GM18870 (cell line): Measurements from ENCODE around the gene HNRNPL.

Experiments used
- ATAC-seq: cut with Tn5 transposase; IDR thresholded peaks from one replicate; pipeline ENCODE4 v1.9.1; 2021; ENCODE audit warnings: moderate library complexity; ENCODE audit not compliant: unreplicated experiment

Gene HNRNPL

DNA sequence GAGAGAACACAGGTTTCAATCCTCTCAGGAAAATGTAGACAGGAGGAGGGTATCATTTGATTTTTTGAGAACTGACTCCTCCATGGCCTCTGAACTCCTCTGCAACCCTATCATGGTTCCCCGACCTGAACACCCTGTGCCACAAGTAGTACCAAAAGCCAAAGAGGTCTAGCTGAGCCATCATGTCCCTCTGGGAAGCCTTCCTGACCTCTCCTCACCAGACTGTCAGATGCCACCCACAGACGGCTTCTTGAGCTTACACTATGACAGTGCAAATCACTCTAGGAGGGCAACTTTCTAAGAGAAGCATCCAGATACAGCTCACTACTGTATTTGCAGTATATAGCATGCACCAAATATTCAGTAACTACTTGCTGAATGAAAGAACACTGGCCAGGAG is 3.7 kb downstream of the HNRNPL start:
- no peak for ATAC-seq

DNA sequence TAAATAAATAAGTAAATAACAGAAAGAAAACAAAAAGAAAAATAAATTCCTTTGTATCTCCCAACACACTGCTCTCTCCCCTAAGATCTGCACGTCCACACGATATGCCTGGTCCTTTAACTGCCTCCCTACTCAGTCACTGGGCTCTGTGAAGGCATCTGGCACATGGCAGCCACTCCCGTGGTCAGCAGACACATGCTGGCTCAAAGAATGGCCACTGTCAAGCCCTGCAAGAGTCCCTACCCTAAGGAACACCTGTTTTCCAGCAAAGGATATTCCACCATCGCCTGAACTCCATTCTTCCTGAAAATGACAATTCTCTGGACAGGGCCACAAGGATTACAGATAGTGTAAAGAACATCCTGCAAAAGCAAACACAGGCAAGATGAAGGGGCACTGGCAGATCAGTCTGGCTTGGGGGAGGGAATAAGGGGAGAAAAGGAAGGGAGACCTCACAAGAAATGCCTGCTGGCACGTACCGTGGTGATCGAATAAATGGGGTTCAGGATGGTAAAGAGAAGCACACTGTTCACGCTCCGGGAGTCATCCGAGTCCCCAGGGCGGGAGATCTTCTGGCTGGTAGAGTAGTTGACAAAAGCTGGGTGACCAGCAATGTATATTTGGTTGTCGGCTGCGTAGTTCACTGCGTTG is 4.3 kb downstream of the HNRNPL start:
- ATAC-seq: no peak

DNA sequence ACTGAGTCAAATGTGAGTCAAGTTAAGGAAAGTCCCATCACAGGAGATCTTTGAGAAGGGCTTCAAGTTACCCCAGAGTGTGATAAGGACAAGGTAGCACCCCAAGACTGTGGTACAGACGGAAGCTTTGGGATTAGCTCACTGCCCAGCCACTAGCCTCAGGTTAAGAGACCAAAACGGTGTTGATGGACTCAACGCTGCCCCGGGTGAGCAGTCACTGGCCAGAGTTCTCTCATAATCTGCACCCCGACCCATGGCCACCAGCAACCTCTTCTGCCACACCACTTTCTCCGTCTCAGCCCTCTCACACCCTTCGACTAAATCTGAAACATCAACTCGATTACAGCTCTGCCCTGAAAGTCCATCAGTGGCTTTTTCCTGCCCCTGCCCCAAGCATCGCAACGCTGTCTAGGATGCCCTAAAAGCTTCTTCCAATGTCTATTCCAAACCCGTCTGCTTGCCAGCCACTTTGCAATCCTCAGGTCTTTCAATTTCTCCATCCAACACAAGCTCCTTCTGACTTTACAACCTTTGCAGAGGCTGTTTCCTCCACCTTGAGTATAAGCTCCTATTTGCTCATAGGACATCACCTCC is 5.6 kb downstream of the HNRNPL start:
- ATAC-seq: no peak

DNA sequence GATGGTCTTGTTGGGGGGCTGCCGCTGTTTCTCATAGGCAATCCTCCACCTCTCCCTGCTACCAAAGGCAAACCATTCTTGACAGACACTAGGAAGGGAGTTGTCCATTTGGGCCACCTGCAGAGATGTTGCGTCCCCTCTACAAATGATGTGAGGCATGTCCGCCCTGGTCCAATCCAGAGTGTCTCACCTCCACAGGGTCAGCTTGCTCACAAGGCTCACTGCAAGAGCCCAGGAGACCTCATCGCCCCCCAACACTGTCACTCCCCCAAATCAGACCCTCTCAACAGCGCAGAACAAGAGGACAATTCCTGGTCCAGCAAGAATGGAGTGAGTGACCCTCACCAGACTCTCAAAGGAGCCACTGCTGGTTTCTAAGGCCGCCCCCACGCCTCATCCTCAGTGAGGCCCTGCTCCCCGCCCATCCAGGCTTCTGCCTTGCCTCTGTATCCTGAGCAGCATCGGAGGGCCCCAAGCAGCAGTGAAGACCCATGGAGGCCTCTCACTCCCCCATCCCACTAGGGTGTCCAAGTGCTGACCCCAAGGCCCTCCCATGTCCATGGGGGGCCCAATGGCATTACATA is 6.5 kb downstream of the HNRNPL start:
- ATAC-seq: no peak

DNA sequence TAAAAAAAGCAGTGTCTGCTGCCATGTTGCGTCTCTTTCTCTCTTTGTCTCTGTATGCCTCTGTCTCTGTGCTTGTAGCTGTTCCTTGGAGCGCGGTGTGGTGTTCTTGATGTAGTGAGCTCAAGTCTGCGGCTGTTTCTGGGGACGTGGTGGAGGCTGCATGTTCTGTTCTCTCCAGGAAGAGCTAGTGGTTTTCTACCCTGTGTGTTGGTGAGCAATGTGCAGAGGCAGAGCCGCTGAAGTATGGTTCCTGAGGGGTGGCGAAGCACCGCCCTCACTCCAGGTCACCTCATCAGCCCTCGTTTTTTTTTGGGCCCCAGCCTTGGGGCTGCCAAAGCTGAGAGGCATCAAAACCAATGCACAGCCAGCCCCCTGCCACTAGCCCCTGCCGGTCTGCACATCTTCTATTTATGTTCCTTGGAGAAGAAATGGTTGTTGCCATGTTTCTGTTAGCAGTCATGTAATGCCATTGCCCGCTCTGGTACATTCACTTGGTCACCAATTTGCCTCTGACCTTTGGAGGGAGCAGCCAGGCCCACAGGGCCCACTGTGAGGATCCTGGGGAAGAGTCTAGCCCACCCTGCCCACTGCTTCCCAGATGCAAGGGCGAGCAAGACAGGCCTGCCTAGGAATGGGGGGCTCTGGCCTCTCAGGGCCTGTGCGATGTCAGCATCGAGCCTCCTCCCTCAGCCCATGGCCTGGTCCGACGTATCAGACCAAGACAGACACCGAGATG is 7.2 kb downstream of the HNRNPL start:
- no peak for ATAC-seq

DNA sequence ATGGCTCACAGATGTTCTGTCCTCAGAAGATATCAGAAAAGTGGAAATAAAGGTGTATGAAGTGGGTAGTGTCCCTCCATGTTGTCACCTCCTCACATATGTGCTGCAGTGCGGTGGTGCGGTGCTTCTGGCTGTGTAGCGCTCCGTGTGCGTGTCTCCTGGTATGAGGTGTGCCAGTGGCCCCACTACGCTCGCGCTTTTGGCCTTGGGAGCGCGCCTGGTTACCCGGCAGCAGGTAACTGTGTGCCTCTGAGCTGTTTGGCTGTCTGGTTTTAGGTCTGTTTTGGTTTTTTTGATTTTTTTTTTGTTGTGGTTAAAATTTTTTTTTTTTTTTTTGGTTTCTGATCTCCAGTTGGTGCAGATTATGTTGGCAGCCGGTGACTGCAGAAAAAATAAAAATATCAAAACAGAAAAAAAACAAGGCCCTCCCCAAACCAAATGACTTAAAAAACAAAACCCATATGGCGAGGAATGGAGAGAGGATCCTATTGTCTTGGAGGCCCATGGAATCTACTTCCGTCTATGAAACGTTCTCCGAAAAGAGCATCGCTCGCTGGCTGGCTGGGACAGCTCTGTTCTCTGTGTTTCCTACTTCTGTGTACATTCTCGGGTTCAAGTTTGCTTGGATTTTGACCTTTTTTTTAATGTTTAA is 7.9 kb downstream of the HNRNPL start:
- ATAC-seq: no peak

DNA sequence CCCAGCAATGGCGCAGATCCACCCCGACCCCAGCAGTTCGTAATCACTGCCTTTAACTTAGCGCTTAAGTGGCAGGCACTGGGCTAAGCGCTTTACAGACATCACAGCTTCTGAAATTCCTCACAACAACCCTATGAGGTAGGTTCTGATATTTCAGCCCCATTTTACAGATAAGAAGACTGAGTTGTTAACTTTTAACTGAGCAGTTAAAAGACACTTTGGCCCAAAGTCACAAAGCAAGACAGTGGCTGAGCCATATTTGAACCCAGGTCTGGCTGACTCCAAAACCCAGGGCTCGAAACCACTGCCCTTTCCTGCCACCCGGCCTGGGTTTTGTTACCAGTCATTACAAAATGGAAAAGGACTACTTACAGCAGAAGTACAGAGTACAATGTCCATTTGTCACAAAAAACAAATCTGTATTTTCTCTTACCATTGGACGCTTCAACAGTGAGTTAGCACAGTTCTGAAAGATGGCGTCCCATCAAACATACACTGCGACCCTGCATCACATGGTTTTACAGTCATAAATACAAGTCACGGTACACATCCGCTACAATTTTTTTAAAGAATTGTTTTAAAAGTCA is 8.5 kb downstream of the HNRNPL start:
- no peak for ATAC-seq

DNA sequence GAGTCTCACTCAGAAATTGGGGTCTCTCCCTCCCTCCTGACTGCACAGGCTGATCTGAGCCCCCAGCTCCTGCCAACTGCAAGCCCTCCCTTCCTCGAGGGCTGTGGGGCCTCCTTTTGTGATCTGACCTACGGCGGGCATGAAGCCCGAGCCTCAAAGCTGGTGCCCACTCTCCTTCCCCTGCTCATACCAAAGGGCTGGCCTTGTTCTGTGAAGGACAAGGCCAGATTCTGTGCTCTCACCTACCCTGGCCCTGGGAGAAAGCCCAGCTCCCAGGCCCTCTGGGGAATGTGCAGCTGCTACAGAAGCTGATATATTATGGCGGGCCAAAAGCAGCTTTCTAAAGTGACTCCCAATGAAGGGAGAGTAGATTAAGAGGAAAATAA is 9.2 kb downstream of the HNRNPL start:
- no peak for ATAC-seq

DNA sequence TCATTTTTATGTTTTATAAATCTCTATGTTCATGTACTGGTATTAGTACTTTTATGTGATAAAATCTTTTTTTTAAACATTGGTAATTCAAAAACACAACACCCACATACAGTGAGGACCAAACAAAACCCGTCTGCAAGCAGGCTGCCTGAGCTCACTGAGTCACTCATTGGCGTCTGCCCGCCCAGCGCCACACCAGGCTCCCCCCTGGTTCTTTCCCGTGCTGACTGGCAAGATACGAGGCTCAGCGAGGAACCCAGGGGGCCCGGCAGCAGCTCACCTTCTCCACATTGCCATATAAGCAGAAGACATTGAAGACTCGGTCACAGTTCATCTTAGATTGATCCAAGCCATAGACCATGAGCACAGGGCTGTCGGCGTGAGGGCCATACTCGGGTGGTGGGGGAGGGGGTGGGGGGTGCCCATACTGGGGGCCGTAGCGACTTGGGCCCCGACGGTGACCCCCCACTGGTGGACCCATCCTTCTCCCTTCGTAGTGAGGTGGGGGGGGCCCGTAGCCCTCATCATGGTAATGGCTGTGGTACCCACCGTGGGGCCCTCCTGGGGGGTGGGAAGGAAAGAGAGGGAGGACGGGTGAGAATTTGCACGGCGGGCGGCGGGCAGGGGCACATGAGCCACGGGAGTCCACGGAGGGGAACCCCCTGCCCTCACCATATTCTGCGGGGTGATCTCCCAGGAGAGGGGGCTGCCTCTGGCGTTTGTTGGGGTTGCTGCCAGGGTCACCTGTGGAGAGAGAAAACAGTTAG is 9.8 kb downstream of the HNRNPL start:
- ATAC-seq: no peak

DNA sequence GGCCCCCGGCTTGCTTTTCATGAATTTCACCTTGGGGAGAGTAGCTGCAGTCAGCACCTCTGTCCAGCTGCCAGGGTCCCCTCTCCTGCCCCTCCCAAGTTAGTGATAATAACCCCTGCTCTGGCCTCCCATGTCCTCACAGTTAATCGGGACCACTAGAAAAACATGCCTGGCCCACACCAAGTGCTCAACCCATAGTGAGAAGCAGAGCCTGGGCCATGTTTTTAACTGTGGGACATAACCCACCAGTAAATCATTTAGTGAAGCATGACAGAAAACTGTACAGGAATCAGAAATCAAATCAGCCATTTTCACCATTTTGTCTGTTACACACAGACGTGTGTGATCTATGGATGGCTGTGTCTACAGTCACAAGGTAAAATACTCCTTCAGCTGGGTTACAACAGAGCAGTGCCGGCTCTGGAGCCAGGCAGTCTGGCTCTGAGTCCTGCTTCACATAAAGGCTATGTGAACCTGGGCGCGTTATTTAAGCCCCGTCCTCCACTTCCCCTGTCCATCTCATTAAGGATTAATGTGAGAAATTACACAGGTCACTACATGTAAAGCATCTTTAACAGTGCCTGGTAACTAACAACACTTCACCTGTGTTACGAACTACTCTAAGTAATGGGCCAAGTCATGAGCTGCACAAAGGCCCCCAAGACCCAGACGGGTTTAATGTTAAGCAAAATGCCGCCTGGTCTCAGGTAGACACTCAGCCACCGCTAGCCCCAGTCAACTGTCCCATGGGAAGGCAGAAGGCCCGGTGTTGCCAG is 10.6 kb downstream of the HNRNPL start:
- ATAC-seq: no peak

DNA sequence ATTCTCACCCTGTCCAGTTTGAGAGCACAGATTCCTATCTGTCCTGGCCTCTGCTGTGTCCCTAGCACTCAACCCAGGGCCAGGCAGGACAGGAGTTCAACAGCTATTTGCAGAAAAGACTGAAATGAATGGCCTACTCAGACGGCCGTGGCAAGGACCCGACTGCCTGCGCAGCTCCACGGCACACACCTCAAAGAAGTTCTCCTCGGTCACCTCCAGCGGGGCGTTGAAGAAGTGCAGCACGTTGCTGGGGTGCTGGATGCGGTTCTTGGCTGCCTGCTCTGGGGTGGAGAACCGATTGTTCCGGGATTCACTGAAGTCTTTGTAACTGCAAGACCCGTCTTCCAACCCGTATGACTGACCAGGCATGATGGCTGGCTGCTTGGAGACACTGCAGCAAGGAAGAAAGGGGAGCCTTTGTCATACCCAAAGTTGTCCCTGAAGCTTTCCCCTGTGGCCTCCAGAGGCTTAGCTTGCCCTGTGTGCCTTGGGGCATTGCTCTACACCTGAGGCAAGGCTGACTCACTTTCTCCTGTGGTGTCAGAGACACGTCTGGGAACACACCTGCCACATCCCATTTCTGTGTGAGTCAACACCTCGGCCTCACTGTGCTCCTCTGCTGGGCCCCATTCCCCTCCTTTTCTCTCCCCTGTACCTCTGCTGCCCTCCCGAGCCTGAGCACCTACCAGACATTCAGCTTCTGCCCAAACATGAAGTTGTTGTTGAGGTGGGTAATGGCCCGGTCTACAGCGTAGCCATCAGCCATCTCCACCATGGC is 11.4 kb downstream of the HNRNPL start:
- ATAC-seq: no peak

DNA sequence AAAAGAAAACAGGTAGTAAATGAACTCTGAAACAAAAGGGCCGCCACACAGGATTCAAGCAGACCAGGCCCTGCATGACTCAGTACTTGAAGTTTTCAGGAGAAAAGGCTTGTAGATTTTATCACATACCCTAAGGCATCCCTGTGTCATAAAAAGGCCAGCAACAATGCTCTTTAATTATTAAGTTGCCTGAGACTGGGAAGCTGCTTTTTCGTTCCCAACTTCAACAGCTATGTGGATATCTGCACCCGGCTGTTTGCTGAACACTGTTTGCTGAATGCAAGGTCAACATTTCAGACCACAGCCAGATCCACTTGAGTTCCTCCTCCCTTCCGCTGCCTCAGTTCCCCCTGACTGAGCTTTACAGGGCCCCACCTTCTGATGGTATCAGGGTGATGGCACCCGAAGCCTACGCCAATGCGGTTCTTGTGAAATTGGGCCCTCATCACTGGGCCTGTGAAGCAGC is 12.1 kb downstream of the HNRNPL start:
- no peak for ATAC-seq

DNA sequence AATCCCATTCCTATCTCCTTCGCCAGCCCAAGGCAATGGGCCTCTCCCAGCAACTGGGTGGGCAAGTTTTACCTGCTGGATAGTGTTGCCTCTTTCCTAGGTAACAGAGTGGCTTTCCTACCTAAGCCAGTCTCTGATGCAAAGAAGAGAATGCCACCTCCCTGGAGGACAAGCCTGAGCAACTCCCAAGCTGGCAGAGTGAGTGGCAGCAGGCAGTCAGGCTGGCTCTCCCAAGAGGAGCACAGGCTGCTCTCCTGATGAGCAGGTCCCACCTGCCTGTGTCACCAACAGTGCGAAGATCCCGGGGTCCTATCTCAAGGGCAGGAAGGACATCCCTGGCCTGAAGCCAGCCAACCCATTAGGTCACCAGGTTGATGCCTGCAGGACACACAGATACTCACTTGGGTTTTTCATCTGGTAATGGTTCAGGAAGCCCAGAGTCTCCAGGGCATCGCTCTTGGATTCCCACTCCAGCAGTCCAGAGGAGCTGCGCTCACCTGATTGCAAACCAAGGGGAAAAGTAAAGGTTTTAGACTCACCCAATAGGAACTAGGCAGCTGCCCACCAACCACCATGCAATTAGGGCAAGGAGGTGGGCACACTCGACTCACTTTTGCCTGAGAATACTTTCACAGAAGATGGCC is 12.7 kb downstream of the HNRNPL start:
- ATAC-seq: no peak

DNA sequence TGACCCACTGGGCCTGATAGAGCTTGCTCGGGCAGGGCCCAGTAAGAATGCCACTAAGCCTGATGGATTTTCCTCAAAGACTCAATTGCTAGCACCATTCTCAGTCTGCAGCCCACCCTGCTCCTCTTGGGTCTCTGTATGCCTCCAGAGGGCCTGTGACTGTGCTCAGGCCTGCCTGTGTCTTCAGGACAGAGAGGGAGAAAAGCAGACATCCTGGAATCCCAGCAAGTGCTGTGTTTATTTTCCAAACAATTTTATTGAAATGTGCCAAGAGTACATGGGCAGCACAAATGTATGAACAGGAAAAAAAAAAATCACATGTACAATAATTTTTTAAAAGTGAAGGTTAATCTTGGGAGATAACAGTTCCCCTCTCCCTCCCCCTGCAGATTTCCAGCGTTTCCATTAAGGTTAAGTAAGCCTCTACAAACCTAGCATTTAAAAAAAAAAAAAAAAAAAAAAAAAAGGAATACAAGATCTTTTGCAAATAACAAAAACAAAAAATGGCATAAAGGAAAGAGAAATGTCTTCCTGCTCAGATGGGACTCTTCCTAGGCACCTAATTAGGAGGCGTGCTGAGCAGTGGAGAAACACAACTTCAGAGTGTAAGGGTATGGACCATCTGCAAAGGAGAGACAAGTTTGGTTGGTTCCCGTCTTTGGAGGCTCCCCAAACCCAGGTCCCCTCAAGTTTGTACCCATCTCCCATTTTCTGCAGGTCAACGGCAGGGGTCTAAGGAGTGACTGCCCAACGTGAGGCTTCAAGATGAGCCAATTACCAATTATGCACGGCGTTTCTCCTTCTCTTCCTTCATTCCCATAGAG is 13.4 kb downstream of the HNRNPL start:
- no peak for ATAC-seq

DNA sequence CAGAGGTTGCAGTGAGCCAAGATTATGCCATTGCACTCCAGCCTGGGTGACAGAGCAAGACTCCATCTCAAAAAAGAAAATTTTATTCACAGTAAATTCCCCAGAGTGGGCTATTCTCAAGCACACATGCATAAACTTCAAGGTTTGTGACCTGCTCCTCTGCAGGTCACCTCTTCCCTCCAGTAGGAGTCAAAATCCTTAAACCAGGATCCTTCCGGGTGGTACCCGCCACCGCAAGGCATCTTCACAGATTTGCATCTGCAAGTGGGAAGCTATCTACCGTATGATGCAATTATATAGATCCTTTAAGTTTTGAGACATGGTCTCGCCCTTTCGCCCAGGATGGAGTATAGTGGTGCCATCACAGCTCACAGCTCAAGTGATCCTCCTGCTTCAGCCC is 15.2 kb downstream of the HNRNPL start:
- ATAC-seq: no peak

DNA sequence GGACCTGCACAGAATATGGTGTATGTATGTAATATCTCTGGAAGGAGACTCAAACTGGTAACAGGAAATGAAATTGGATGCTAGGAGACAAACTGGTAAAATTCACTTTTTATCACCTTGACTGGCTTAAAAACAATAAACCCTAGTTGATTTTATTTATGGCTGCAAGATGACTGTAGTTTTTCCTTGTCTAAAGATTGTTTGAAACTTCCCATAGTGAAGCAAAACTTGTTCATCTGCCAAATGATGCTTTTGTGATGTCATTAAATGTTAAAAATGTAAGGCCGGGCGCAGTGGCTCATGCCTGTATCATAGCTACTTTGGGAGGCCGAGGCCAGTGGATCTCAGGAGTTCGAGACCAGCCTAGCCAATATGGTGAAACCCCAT is 15.7 kb downstream of the HNRNPL start:
- ATAC-seq: no peak

DNA sequence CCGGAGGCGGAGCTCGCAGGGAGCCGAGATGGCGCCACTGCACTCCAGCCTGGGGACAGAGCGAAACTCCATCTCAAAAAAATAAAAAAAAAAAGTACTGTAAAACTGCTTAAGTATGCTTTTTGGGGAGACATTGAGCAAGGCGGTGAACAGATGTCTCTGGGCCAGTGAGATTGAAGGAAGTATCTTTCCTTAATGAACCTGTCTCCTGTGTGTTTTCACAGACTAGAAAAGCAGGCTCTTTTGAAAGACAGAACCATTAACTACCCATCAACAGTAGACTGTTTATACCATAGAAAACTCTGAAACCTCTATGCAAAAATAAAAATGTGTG is 16.7 kb downstream of the HNRNPL start:
- ATAC-seq: no peak

DNA sequence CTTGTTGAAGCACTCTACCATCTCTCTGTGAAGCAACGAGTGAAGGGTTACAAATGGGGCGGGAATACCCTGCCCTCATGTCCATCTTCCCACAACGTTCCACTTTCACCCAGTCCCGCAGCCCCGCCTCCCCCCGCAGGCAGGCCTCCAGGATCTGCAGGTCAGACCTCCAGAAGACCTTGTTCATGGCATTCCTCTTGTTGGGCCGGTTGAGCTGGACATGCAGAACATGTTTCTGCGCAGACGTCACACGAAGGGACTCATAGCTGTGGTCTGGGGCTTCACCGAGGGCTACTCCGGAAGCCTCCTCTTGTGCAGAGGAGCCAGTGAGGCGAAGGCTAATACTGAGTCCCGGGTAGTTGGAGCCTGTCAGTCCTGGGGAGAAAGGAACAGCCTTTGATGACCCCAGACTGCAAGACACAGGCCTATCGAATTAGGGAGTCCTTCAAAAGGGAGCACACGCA is 18.6 kb downstream of the HNRNPL start:
- ATAC-seq: peak; percentile 29
